Uterus (tissue), 4 donors: ENCODE measurements around the gene TTC39B. TPM values are rescaled to one million over a fixed set of nuclear protein-coding genes. Genes with fewer than 3 reads are reported as not detected.

Source experiments
- DNase-seq, 2 donors: peaks; one replicate each; pipeline ENCODE4 v3.0.0-alpha.2; 2019 to 2020
- H3K27ac ChIP-seq, 2 donors: fragments of 200-600 bp; sonication (generic); 1 replicate in 1 of 2; 2 replicates in 1 of 2; pipeline ENCODE4 v1.5.1; 2016 to 2018
- H3K27me3 ChIP-seq, 2 donors: fragments of 200-600 bp; sonication (generic); one replicate each; pipeline ENCODE4 v1.5.1; 2018 to 2019; ENCODE audit warnings: control low read depth in 1 of 2
- H3K36me3 ChIP-seq, 2 donors: fragments of 200-600 bp; sonication (generic); one replicate each; pipeline ENCODE4 v1.5.1; 2019; ENCODE audit warnings: control low read depth in 1 of 2
- H3K4me1 ChIP-seq, 2 donors: fragments of 200-600 bp; sonication (generic); one replicate each; pipeline ENCODE4 v1.5.1; 2018 to 2019; ENCODE audit warnings: control low read depth in 1 of 2
- H3K4me3 ChIP-seq, 2 donors: fragments of 200-600 bp; sonication (generic); 1 replicate in 1 of 2; 2 replicates in 1 of 2; pipeline ENCODE4 v1.5.1; 2018 to 2019; ENCODE audit warnings: mild to moderate bottlenecking in 1 of 2
- H3K9me3 ChIP-seq, 2 donors: fragments of 200-600 bp; sonication (generic); one replicate each; pipeline ENCODE4 v1.5.1; 2019; ENCODE audit warnings: control low read depth in 1 of 2
- POLR2A ChIP-seq, 2 donors: fragments of 450-650 bp; IDR thresholded peaks; one replicate each; pipeline ENCODE4 v1.6.1; 2016; ENCODE audit warnings: antibody characterized with exemption in 2 of 2, mild to moderate bottlenecking in 1 of 2, moderate library complexity in 1 of 2
- intact Hi-C: fragments of 100-400 bp; cut with DNase I; formaldehyde crosslinking; loops from one replicate; pipeline ENCODE4 v1.15.1; 2023; ENCODE audit warnings: low total_unique reads
- total RNA-seq, 4 donors: library from RNA; depleted of rRNA in 3 of 4; stranded (reverse); fragments of >200 nt in 3 of 4; gene quantifications; one replicate each; pipeline versions ENCODE4 v1.1.0 to v1.2.4, GENCODE V29; 2014 to 2023
- TF ChIP-seq, protein P1 (sequence below), 4 experiments: fragments of 200-600 bp in 2 of 4; fragments of 450-650 bp in 2 of 4; sonication (generic) in 2 of 4; IDR thresholded peaks; one replicate each; pipeline ENCODE4 v1.5.1; 2016 to 2019; ENCODE audit warnings: antibody characterized with exemption in 4 of 4, mild to moderate bottlenecking in 2 of 4, moderate library complexity in 1 of 4
- donor health status: DM: yes; HTN: yes; CAD: no.

The TTC39B gene
- total RNA-seq, 4 donors from 2014 or later, result 14.1 to 21.9 (median 19.6) TPM

DNA sequence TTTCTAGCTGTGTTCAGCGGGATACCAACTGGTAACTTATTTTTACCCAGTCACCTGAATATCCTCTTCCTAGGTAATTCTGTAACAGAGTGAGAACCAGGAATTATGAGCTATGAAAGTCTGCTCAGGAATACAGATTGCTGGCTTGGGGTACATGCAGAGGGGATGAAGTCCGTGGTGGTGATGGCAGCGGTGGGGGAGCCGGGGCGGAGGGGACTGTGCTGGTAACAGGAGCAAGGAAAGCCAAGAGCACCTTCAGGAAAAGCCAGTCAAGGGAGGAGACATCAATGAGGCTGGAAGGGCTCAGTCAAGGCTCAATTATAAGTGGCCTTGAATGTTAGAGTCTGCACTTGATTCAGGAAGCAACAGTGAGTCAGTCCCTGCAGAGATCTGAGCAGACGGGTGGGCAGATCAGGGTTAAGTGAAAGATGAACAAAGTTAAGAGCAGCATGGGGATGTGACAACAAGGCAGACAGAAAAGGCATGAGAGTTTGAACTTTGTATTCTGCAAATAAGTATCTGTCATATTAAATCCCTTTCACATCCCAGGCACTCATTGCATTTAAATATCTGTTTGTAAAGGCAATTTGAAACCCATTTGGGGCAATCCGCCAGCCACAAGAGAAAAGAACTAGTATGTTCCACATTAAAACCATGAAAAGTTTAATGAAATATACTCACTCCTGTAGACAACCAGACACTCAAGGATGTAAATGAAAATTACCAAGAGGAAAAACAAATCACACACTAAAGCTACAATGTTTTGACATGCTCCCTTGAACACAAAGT is 101.2 kb downstream of the TTC39B start:
- intact Hi-C loops, result no loop called here
- DNase-seq, result no peak
- Histone ChIP-seq H3K36me3 (no peaks in the 10 kb centered on the region), H3K9me3 (no peaks in the 10 kb centered on the region), H3K4me1 (no peaks in the 10 kb centered on the region), H3K27ac (no peak overlapping the region), H3K4me3 (no peak overlapping the region), H3K27me3 (no peaks in the 10 kb centered on the region)
- no peak for TF ChIP-seq POLR2A (IDR thresholded peaks at IDR 0.05)
- TF ChIP-seq, protein P1, sequence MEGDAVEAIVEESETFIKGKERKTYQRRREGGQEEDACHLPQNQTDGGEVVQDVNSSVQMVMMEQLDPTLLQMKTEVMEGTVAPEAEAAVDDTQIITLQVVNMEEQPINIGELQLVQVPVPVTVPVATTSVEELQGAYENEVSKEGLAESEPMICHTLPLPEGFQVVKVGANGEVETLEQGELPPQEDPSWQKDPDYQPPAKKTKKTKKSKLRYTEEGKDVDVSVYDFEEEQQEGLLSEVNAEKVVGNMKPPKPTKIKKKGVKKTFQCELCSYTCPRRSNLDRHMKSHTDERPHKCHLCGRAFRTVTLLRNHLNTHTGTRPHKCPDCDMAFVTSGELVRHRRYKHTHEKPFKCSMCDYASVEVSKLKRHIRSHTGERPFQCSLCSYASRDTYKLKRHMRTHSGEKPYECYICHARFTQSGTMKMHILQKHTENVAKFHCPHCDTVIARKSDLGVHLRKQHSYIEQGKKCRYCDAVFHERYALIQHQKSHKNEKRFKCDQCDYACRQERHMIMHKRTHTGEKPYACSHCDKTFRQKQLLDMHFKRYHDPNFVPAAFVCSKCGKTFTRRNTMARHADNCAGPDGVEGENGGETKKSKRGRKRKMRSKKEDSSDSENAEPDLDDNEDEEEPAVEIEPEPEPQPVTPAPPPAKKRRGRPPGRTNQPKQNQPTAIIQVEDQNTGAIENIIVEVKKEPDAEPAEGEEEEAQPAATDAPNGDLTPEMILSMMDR (IDR thresholded peaks at IDR 0.05), result no peak

DNA sequence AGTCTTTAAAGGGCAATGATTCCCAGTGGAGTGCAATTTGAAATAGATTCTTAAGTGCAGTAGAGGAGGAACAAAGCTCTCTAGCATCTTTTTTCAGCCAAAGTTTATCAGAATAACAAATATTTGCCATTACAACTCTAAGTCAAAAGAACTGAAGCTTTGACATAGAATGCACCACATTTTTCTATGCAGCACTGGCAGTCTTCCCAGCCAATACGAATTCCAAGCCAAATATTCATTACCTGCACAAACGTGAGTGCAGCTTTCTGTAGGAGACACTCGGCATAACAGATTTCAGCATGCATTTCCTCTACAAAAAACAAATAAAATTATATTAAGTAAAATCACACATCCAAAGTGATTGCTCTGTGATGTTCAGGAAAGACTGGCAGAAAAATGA is 103.4 kb downstream of the TTC39B start:
- DNase-seq, result no peak
- TF ChIP-seq, protein P1 (IDR thresholded peaks at IDR 0.05), result no peak
- no peak for TF ChIP-seq POLR2A (IDR thresholded peaks at IDR 0.05)
- no peaks in the 10 kb centered on the region for H3K9me3 ChIP-seq
- no peak overlapping the region for H3K4me3 ChIP-seq
- no peak overlapping the region for H3K27ac ChIP-seq
- no peaks in the 10 kb centered on the region for H3K27me3 ChIP-seq
- intact Hi-C loops, result no loop called here
- H3K36me3 ChIP-seq, result no peaks in the 10 kb centered on the region
- H3K4me1 ChIP-seq, result no peaks in the 10 kb centered on the region

DNA sequence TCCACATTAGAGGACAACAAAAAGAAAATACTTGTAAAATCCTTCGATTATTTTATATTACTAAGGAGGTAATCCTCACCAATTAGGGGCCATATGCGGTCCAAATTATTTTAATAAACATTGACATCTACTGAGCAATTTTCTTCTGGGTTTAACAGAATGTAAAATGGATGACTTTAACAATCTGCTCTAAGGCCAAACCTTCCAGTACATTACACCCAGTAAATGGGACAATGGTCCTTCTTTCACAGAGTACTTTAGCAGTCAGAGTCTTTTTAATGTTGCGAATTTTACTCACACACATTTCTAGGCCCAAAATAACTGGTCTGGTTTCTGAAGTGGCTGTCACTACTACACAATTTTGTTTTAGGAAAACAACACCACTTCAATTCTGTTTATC is 106.9 kb downstream of the TTC39B start:
- H3K36me3 ChIP-seq, result no peaks in the 10 kb centered on the region
- intact Hi-C loops, result no loop called here
- no peak for TF ChIP-seq POLR2A (IDR thresholded peaks at IDR 0.05)

DNA sequence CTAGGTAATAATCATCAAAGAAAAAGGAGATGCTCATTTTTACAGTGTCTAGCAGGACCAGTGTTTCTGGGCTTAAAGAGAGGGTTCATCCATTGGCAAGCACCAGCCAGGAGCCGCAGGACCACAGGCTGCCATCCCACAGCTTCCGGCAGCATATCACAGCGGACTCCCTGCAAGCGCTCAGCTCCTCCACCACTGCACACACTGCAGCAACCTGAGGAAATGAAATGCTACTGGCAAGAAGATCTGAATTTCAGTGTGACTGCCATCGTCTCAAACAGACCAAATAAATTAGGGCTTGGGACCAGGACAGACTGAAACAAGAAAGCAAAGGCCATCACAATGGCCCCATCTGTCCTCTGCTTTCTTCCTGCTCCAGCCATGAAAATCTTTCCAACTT is 114.2 kb downstream of the TTC39B start:
- no peak for TF ChIP-seq POLR2A (IDR thresholded peaks at IDR 0.05)
- TF ChIP-seq, protein P1 (IDR thresholded peaks at IDR 0.05), result no peak
- intact Hi-C loops, result no loop called here

More for the DNA sequence above, 106.9 kb downstream of the TTC39B start:
- Histone ChIP-seq H3K4me1 (no peaks in the 10 kb centered on the region), H3K27me3 (no peaks in the 10 kb centered on the region), H3K9me3 (no peaks in the 10 kb centered on the region), H3K4me3 (no peak overlapping the region), H3K27ac (no peak overlapping the region)
- no peak for DNase-seq

DNA sequence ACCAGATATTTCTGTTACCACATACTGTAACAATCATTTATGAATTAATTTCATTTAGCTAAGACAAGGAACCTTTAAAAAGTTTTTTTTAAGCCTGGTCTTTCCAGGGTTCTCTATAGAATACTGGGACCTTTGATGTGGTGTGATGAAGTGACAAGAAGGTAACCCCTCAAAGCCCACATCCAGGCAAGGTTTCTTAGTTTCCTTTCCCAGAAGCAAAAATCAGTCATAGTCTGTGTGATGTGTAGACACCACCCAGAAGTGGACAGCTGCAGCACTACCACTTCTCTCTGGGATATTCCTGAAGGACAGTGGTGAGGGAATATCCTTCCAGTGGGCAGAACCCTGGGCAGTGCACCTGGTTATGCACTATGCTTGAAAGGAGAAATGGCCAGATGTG is 115.6 kb downstream of the TTC39B start:
- TF ChIP-seq, protein P1 (IDR thresholded peaks at IDR 0.05), result no peak
- no peak for TF ChIP-seq POLR2A (IDR thresholded peaks at IDR 0.05)
- Histone ChIP-seq H3K36me3 (no peaks in the 10 kb centered on the region), H3K27me3 (no peaks in the 10 kb centered on the region), H3K9me3 (no peaks in the 10 kb centered on the region), H3K4me1 (no peaks in the 10 kb centered on the region), H3K27ac (no peak overlapping the region), H3K4me3 (no peak overlapping the region)
- DNase-seq, result no peak
- intact Hi-C loops, result no loop called here

More for the DNA sequence above, 114.2 kb downstream of the TTC39B start:
- Histone ChIP-seq H3K4me1 (no peaks in the 10 kb centered on the region), H3K27ac (no peak overlapping the region), H3K9me3 (no peaks in the 10 kb centered on the region), H3K36me3 (no peaks in the 10 kb centered on the region), H3K27me3 (no peaks in the 10 kb centered on the region), H3K4me3 (no peak overlapping the region)
- no peak for DNase-seq
